SKM-1 treated with dmso at 0.1 percent for 144 hours (cell line): ENCODE measurements around the gene AFG3L2.

Experiments
- DNase-seq: peaks from one replicate; lab custom pipeline; 2025; ENCODE audit not compliant: unreplicated experiment; lab: John Stamatoyannopoulos, UW

Gene AFG3L2

GRCh38 chr18:12306752-12307700, 70.0 kb downstream of the AFG3L2 start:
- no peak for DNase-seq

- no peak for DNase-seq
These were observed 70.9 kb downstream of the AFG3L2 start for GRCh38 chr18:12305930-12306629.

DNA sequence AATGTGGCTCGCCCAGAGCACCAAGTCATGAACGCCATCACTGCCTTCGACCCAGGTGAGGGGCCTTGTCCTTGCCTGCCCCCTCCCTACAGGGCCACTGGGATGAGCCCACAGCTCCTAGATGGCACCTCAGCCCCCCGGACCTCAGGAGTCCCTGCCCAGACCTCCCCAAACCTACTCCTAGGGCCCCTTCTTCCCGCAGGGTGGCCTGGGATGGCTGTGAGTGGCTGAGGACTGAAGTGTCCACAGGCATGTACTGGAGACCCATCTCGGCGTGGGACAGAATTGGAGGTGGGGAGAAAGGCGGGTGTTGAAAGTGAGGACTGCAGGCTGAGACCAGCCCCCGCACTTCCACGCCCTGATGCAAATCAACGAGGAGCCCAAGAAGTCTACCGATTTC, 71.8 kb downstream of the AFG3L2 start:
- no peak for DNase-seq

DNA sequence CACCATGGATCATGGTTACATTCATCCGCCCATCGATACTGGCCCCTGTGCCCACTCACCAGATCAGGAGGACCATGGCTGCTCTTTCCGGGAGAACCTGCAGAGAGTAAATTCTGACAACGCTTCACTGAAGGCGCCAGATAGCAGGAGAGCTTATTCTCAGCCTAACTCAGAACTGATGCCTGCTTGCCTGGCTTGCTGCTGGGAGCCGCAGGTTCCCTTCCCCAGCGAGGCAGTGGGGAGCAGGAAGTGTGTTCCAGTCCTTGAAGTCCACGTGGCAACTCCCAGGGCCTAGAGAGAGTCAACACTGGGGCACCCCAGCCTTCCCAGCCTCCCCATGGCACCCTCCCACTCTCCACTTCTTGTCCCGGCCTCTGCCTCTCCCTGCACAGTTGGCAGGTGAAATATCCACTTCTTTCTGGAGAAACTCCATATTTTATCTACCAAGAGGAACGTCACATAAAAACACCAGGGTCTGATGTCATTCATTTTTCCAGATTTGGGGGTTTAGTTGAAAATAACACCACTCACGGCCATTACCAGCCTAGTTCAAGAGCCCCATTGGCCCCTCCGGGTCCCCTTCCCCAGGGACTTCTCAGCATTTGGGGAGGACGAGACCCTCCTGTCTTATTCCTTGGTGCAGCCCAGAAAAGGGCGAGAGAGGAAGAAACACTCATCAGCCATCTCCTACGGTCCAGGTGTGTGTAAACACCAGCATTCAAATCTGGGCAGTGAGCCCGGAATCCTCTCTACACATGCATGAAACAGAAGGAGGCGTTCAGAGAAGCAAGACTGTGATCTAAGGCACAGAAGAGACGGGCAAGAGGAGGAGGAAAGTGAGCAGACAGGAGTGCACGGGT, 72.4 kb downstream of the AFG3L2 start:
- DNase-seq = no peak

GRCh38 chr18:12302391-12303147, 74.5 kb downstream of the AFG3L2 start:
- no peak for DNase-seq

DNA sequence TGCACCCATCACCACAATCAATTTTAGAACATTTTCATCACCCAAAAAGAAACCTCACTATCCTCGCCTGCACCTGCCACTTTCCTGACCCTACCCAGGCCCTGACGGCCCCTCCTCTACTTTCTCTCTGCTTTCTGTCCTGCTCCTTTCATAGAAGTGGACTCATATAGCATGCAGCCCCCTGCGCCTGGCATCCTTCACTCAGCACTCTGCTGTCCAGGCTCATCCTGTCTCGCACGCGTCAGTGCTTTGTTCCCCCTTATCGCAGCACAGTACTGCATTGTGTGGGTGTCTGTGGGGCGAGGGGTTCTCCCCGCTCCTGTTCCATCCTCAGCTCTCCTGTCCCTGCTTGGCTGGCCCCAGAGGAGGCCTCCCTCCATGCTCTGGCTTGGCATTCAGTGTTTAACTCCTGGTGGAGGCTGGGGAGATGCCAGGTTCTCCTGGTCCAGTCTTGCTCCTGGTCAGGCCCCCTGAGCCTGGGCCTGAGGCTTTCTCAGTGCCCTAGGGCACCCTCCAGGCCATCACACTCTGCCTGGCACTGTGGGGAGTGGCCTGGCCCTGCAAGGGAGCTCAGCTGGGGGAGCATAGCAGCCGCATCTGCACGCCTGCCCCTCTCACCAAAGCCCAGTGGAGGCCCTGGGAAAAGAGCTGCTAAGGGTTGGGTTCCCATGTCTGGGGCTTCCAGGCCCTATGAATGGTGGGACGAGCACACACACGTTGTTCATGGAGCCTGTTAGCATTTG, 75.6 kb downstream of the AFG3L2 start:
- DNase-seq = no peak

DNA sequence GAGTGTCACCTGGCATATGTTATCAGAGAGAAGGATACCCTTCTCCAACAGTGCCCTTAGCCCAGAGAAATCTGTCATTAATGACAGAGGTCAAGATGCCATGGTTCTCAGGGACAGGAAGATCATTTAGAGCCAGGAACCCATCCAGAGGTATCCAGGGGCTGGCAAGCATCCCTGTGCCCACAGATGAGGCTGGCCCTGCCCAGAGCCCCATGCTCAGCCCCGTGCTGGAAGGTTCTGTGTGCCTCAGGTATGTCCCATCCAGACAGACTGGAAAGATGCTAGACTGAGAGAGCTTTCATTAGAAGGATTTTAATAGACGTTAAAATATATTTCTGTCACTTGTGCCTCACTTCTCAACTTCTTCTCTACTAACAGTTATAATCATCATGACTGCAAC, 77.2 kb downstream of the AFG3L2 start:
- DNase-seq = no peak

GRCh38 chr18:12296457-12296856, 80.6 kb downstream of the AFG3L2 start:
- no peak for DNase-seq

DNA sequence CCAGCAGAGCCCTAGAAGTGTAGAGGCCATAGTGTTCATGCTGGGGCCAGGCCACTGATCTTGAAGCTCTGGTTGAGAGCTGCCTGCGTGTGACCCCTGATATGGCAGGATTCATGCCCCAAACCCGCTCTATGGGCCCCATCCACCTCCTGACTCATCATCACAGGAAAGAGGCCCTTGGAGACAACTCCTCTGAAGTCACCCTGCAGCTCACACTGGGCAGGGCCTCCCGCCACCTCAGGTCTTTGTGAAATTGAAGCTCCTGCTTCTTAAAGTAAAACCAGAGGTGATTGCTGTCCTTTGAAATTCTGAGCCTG, 81.0 kb downstream of the AFG3L2 start:
- DNase-seq = no peak

GRCh38 chr18:12295389-12296086, 81.5 kb downstream of the AFG3L2 start:
- DNase-seq = no peak

- no peak for DNase-seq
These were observed 83.2 kb downstream of the AFG3L2 start for GRCh38 chr18:12293831-12294230.

GRCh38 chr18:12291690-12292089, 85.3 kb downstream of the AFG3L2 start:
- no peak for DNase-seq

GRCh38 chr18:12291161-12291560, 85.9 kb downstream of the AFG3L2 start:
- no peak for DNase-seq

DNA sequence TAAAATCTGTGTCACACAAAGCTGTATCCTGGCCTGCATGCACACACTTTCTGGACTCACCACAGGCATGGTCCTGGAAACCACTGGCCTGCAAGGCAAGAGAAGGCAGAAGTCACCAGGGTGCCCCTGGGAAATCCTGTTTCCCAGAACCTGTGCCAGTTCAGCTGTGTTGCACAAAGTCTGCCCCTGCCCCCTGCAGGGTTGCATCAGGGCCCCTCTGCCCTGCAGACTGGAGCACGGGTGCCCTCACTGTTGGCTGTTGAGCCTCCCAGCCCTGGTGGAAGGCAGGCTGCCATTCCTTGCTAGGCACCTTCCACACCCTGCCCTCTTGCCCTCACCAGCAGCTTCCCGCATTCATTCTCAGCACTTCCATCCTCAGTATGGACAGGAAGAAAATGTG, 86.9 kb downstream of the AFG3L2 start:
- DNase-seq = no peak

- DNase-seq = no peak
These were observed 88.6 kb downstream of the AFG3L2 start for GRCh38 chr18:12288403-12288755.

DNA sequence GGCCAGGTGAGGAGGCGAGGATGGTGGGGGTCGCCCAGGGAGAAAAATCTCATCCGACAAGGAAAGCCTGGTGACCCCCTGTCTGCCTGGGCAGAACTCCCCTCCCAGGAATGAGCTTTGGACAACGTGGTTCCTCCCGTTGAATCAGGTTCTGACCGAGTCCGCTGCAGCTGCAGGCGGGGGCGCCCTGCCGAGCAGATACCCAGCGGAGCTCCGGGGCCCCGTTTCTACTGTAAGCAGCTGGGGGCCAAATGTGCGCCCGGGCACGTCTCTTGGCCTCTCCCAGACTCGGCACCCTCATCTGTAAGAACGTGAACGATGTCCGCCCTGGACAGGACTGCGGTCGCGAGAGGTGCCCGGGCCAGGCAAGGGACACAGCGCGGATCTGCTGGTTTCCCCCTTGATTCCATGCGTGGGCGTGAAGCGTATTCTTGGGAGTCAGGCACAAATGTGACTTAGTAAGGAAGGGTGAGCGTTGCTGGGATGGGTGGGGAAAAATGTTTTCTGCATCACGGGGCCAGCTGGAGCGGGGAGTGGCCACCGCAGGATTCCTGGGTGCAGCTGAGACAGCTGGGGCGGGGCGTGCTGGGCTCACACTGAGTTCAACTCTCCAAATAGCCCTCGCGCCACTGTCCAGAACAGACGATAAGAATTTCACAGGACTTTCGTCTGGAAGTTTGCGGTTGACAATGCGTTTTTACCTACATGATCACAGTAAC, 89.2 kb downstream of the AFG3L2 start:
- no peak for DNase-seq

- no peak for DNase-seq
These were observed 89.8 kb downstream of the AFG3L2 start for GRCh38 chr18:12287131-12287681.

DNA sequence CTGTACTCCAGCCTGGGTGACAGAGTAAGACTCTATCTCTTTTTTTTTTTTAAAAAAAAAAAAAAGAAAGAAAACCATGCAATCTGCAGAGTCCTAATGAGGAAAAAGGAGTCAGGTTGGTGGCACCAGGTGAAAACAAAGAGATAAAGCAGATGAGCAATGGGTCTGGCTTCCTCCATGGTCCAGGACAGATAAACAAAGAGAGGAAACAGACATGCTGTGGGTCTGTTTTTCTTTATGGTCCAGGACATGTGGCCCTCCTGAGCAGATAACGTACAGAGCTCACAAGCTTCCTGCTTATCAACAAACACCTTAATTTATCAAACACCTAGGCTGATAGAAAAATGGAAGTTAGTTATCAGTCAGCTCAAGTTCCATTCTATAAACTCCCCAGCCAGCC, 93.4 kb downstream of the AFG3L2 start:
- no peak for DNase-seq

DNA sequence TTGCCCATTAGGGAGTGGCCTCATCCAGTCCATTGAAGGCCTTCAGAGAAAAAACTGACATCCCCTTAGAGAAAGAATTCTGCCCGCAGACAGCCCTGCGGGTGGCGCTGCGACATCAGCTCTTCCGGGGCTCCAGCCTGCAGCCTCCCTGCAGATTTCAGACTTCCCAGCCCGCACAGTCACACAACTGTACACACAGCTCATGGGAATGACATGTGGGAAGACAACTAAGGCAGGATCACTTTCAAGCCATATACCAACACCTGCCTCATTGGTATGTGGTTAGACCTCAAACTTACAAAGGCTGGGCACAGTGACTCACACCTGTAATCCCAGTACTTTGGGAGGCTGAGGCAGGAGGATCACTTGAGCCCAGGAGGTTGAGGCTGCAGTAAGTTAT, 93.8 kb downstream of the AFG3L2 start:
- no peak for DNase-seq
